HCT116 (cell line): ENCODE measurements around the gene SSH2.

Source experiments
- EGR1 ChIP-seq: IDR thresholded peaks from 2 replicates; pipeline ENCODE4 v1.6.1; 2012; ENCODE audit warnings: low read depth
- EZH2 ChIP-seq: fragments of 200-600 bp; sonication (generic); IDR thresholded peaks from 2 replicates; pipeline ENCODE4 v1.6.1; 2017; ENCODE audit warnings: antibody characterized with exemption, mixed run types
- EZH2phosphoT487 ChIP-seq: fragments of 200-600 bp; IDR thresholded peaks from 2 replicates; pipeline ENCODE4 v1.6.1; 2018; ENCODE audit warnings: antibody characterized with exemption, borderline replicate concordance
- FOSL1 ChIP-seq: IDR thresholded peaks from 2 replicates; pipeline ENCODE4 v1.6.1; 2012; ENCODE audit warnings: low read depth
- POLR2A ChIP-seq: IDR thresholded peaks from 2 replicates; pipeline ENCODE4 v1.7.0; 2011; ENCODE audit warnings: borderline replicate concordance; ENCODE audit not compliant: insufficient read depth, insufficient read length; ENCODE audit errors: extremely low read depth
- POLR2AphosphoS5 ChIP-seq: IDR thresholded peaks from 2 replicates; pipeline ENCODE4 v1.6.1; 2011; ENCODE audit warnings: mild to moderate bottlenecking, low read depth, low read length, moderate library complexity
- RAD21 ChIP-seq: IDR thresholded peaks from 2 replicates; pipeline ENCODE4 v1.6.1; 2012; ENCODE audit warnings: low read depth, mild to moderate bottlenecking
- ZFX ChIP-seq: fragments of 450-650 bp; IDR thresholded peaks from 2 replicates; pipeline ENCODE4 v1.6.1; 2017
- TF ChIP-seq, protein P1 (sequence below), 3 experiments: fragments of 200-600 bp in 1 of 3; sonication (generic) in 1 of 3; IDR thresholded peaks in 2 of 3; conservative IDR thresholded peaks in 1 of 3; 2 replicates each; pipeline ENCODE4 v1.5.1; 2012 to 2017; ENCODE audit warnings: low read depth in 2 of 3, low read length in 2 of 3, antibody characterized with exemption in 1 of 3, borderline replicate concordance in 1 of 3, control low read depth in 1 of 3, mild to moderate bottlenecking in 1 of 3, mixed read lengths in 1 of 3, mixed run types in 1 of 3, moderate library complexity in 1 of 3; ENCODE audit not compliant: insufficient read depth in 1 of 3
- TF ChIP-seq, protein P2 (sequence below): IDR thresholded peaks from 2 replicates; pipeline ENCODE4 v1.6.1; 2012; ENCODE audit warnings: low read depth
- TF ChIP-seq, protein P3 (sequence below): IDR thresholded peaks from 2 replicates; pipeline ENCODE4 v1.6.1; 2012

DNA sequence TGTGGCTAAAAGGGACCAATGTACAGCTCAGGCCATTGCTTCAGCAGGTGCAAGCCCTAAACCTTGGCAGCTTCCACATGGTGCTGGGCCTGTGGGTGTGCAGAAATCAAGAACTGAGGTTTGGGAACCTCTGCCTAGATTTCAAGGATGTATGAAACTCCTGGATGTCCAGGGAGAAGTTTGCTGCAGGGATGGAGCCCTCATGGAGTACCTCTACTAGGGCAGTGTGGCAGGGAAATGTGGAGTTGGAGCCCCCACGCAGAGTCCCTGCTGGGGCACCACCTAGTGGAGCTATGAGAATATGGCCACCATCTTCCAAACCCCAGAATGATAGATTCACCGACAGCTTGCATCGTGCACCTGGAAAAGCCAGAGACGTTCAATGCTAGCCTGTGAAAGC, 24.4 kb upstream of the SSH2 start:
- TF ChIP-seq EZH2 (no peak), POLR2A (no peak), POLR2AphosphoS5 (no peak), FOSL1 (no peak), RAD21 (0 out of 2 replicates have a peak, but pooled peaks have one; percentile 9), EZH2phosphoT487 (no peak), EGR1 (no peak), ZFX (no peak)
- TF ChIP-seq, protein P1, sequence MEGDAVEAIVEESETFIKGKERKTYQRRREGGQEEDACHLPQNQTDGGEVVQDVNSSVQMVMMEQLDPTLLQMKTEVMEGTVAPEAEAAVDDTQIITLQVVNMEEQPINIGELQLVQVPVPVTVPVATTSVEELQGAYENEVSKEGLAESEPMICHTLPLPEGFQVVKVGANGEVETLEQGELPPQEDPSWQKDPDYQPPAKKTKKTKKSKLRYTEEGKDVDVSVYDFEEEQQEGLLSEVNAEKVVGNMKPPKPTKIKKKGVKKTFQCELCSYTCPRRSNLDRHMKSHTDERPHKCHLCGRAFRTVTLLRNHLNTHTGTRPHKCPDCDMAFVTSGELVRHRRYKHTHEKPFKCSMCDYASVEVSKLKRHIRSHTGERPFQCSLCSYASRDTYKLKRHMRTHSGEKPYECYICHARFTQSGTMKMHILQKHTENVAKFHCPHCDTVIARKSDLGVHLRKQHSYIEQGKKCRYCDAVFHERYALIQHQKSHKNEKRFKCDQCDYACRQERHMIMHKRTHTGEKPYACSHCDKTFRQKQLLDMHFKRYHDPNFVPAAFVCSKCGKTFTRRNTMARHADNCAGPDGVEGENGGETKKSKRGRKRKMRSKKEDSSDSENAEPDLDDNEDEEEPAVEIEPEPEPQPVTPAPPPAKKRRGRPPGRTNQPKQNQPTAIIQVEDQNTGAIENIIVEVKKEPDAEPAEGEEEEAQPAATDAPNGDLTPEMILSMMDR (IDR thresholded peaks at IDR 0.05 in 2 of 3, conservative IDR thresholded peaks at IDR 0.05 in 1 of 3; ENCODE audit: borderline replicate concordance in 1 of 3, insufficient read depth in 1 of 3, low read depth in 2 of 3, low read length in 2 of 3): peak in 2 of 3 experiments; percentile 28 to 29; a peak in 1 of 6 replicates
- TF ChIP-seq, protein P2, sequence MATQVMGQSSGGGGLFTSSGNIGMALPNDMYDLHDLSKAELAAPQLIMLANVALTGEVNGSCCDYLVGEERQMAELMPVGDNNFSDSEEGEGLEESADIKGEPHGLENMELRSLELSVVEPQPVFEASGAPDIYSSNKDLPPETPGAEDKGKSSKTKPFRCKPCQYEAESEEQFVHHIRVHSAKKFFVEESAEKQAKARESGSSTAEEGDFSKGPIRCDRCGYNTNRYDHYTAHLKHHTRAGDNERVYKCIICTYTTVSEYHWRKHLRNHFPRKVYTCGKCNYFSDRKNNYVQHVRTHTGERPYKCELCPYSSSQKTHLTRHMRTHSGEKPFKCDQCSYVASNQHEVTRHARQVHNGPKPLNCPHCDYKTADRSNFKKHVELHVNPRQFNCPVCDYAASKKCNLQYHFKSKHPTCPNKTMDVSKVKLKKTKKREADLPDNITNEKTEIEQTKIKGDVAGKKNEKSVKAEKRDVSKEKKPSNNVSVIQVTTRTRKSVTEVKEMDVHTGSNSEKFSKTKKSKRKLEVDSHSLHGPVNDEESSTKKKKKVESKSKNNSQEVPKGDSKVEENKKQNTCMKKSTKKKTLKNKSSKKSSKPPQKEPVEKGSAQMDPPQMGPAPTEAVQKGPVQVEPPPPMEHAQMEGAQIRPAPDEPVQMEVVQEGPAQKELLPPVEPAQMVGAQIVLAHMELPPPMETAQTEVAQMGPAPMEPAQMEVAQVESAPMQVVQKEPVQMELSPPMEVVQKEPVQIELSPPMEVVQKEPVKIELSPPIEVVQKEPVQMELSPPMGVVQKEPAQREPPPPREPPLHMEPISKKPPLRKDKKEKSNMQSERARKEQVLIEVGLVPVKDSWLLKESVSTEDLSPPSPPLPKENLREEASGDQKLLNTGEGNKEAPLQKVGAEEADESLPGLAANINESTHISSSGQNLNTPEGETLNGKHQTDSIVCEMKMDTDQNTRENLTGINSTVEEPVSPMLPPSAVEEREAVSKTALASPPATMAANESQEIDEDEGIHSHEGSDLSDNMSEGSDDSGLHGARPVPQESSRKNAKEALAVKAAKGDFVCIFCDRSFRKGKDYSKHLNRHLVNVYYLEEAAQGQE: no peak
- TF ChIP-seq, protein P3, sequence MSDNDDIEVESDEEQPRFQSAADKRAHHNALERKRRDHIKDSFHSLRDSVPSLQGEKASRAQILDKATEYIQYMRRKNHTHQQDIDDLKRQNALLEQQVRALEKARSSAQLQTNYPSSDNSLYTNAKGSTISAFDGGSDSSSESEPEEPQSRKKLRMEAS: no peak
